ENCODE results near the gene SNX30. TPM values are rescaled to one million over a fixed set of nuclear protein-coding genes. Genes with fewer than 3 reads are reported as not detected.

Gene SNX30
- total RNA-seq, 2 donors from 2014 or later = 5.0 to 5.7 TPM

DNA sequence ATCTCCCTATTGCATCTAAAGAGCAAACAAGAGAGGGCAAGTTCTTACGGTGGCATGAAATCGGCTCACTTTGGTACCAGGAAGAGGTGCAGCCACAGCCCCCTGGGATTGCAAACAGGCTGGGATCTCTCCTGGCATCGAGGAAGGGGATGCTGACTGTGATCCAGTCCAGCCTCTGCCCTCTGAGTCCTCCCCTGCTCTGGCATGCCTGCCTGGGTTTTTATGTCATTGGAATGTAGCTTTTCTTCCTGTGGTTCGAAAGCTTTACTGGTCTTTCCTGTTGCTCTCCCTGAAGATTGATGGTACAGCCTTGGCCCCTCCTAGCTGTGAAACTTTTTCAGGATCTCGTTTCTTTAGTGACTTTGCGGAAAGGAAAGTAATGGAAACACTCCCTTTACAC, 133.5 kb downstream of the SNX30 start:
- no peaks in the 10 kb centered on the region for H3K4me1 ChIP-seq
- H3K4me3 ChIP-seq = no peak overlapping the region
- no peaks in the 10 kb centered on the region for H3K36me3 ChIP-seq
- DNase-seq (ENCODE audit: low spot score) = no peak
- H3K27ac ChIP-seq = no peak overlapping the region
- no peaks in the 10 kb centered on the region for H3K27me3 ChIP-seq
- TF ChIP-seq, protein P1, sequence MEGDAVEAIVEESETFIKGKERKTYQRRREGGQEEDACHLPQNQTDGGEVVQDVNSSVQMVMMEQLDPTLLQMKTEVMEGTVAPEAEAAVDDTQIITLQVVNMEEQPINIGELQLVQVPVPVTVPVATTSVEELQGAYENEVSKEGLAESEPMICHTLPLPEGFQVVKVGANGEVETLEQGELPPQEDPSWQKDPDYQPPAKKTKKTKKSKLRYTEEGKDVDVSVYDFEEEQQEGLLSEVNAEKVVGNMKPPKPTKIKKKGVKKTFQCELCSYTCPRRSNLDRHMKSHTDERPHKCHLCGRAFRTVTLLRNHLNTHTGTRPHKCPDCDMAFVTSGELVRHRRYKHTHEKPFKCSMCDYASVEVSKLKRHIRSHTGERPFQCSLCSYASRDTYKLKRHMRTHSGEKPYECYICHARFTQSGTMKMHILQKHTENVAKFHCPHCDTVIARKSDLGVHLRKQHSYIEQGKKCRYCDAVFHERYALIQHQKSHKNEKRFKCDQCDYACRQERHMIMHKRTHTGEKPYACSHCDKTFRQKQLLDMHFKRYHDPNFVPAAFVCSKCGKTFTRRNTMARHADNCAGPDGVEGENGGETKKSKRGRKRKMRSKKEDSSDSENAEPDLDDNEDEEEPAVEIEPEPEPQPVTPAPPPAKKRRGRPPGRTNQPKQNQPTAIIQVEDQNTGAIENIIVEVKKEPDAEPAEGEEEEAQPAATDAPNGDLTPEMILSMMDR (IDR thresholded peaks at IDR 0.05) = no peak
- no peaks in the 10 kb centered on the region for H3K9me3 ChIP-seq

DNA sequence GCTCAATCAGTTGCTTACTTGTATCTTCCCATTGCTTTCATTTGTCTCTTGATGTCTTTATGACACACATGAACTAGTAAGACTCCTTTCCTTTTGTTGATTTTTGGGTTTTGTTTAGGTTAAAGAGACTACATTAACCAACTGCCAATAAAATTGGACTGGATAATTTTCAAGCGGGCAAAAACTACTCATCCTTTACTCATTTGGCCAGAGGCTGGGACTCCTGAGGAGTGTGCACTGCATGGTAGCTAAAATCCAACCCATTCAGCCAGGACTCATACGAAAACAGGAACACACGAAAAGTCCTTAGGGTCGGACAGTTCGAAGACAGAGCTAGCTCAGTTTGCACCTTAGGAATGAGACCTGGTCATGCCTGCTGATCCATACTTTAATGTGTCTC, 134.2 kb downstream of the SNX30 start:
- no peak overlapping the region for H3K27ac ChIP-seq
- TF ChIP-seq, protein P1 (IDR thresholded peaks at IDR 0.05) = no peak
- H3K27me3 ChIP-seq = no peaks in the 10 kb centered on the region
- H3K9me3 ChIP-seq = no peaks in the 10 kb centered on the region
- no peaks in the 10 kb centered on the region for H3K36me3 ChIP-seq
- H3K4me3 ChIP-seq = no peak overlapping the region
- DNase-seq (ENCODE audit: low spot score) = no peak
- peaks cover 0 to under 1% of the 10 kb centered on the region in 2 donors for H3K4me1 ChIP-seq

DNA sequence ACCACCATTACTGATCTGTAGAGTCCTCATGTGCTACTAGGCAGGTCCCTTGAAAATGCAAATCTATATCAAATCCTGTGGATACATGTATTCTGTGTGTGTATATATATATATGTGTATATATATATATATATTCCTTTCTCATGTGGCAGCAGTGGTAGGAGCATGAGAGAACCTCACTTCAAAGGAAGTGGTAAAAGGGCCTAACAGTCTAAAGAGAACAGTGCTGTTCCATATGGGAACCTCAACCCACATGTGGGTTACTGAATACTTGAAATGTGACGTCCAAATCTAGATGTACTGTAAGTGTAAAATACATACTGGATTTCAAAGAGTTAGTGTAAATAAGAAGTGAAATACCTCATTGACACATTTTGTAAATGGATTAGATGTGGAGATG, 134.8 kb downstream of the SNX30 start:
- TF ChIP-seq, protein P1 (IDR thresholded peaks at IDR 0.05) = no peak
- no peak for DNase-seq (ENCODE audit: low spot score)
- no peaks in the 10 kb centered on the region for H3K9me3 ChIP-seq
- no peaks in the 10 kb centered on the region for H3K36me3 ChIP-seq
- no peaks in the 10 kb centered on the region for H3K27me3 ChIP-seq
- H3K4me1 ChIP-seq = peaks cover 0 to 7% of the 10 kb centered on the region in 2 donors
- H3K27ac ChIP-seq = no peak overlapping the region
- no peak overlapping the region for H3K4me3 ChIP-seq

DNA sequence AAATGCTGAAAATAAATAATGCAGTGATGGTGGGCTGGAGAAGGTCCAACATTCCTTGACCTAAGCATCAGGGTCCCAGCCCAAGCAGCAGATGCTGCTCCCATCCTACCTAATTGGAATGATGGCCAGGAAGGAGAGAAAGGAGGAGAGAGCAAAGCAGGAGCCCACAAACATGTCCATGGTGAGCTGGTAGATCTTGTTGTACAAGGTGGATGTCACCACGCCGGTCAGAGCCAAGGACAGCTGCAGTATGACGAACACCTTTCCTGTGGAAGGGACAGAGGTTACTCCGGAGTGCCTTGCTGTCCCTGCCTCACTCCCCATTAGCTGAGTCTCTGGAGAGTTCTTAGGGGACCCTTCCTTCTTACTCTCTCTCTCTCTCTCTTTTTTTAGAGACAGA, 135.8 kb downstream of the SNX30 start:
- no peak for DNase-seq (ENCODE audit: low spot score)
- peaks cover 0 to 15% of the 10 kb centered on the region in 2 donors for H3K4me1 ChIP-seq
- H3K9me3 ChIP-seq = no peaks in the 10 kb centered on the region
- no peak overlapping the region for H3K27ac ChIP-seq
- TF ChIP-seq, protein P1 (IDR thresholded peaks at IDR 0.05) = no peak
- no peak overlapping the region for H3K4me3 ChIP-seq
- no peaks in the 10 kb centered on the region for H3K36me3 ChIP-seq
- H3K27me3 ChIP-seq = no peaks in the 10 kb centered on the region

DNA sequence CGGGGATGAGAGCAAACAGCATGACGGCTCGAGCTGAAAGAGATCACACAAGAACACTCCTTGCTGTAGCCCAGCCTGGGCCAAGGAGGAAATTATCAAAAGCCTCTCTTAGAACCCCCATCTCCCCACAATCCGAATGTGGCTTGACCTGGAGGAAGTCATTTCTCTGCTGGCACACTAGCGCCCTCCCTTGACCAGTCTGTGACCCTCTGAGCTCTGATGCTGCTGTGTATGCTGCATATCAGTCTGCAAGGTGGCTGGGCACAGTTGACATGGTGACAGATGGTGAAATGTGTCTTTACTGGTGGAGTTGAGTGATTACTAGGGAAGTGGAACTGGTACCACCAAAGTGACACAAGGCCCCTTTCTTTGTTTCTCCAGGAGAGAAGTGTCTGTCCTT, 136.8 kb downstream of the SNX30 start:
- DNase-seq (ENCODE audit: low spot score) = no peak
- H3K9me3 ChIP-seq = no peaks in the 10 kb centered on the region
- TF ChIP-seq, protein P1 (IDR thresholded peaks at IDR 0.05) = no peak
- H3K36me3 ChIP-seq = no peaks in the 10 kb centered on the region
- H3K4me3 ChIP-seq = no peak overlapping the region
- H3K27me3 ChIP-seq = no peaks in the 10 kb centered on the region
- H3K4me1 ChIP-seq = peaks cover 0 to 15% of the 10 kb centered on the region in 2 donors
- H3K27ac ChIP-seq = no peak overlapping the region

Data from right atrium auricular region (tissue), 2 donors.